T follicular helper cell (primary cell): ENCODE data around the gene PXT1.
"Not testable (repeated sequence)": the region's sequence is repeated elsewhere in the genome, so short reads cannot be mapped to it uniquely, and the experiment has no call there.

ENCODE experiments used
- DNase-seq: peaks from one replicate; pipeline ENCODE4 v3.0.0-alpha.2; 2020; ENCODE audit warnings: low read depth

PXT1 gene

DNA sequence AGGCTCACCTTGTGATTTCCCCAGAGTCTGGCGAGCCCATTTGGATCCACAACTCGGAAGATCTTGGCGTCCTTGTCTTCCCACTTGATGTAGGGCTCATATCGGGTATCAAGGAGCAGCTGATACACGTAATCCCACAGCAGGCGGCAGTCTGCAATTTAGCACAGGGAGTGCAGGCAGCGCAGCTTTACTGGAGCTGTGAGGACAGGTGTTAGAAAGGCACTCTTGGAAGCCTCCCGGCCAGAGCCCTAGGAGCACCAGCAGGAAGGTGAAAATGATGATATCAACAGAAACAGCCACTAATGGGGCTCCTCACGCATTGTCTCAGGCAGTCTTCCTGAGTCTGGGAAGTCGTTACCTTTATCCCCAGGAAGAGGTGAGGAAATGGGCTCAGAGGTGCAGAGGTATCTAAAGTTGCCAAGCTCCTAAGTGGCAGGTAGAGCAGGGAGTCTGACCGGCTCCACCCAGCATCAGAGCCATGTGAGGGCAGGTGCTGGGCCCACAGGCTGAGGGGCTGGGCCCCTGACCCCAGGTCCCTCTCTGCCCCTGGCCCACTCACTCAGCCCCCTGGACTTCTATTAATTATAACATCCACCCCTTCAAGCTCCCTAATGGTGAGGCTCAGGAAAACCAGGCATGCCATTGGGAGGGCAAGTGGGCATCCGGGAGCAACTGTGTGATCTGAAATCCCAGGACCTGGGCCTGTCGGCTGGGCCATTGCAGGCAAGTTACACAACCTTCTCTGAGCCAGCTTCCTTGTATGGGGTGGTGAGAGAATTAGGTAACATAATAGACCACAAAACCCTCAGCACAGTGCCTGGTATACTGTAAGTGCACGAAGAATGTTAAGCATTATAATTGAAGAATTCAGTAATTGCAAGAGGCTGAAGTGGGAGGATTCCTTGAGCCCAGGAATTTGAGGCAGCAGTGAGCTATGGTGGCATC lies 73.5 kb downstream of the PXT1 start:
- no peak for DNase-seq

DNA sequence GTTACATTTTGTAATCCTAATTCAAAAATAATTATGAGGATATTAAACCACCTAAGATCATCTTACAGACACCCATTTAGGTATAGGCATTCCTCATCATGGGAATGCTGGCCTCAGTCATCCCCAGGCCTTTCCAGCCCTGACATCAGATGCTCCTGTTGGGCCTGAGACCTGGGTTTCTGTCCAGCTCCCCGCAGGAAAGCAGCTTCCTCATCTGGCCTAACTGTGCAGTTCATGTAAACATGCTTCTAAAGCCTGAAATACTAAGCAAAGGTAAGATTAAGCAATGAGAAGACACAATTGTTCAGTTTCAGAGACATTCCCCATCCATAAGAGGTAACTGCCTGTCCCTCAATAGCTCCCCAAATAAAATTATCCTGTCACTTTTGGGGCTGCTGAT lies 74.2 kb downstream of the PXT1 start:
- DNase-seq: no peak

DNA sequence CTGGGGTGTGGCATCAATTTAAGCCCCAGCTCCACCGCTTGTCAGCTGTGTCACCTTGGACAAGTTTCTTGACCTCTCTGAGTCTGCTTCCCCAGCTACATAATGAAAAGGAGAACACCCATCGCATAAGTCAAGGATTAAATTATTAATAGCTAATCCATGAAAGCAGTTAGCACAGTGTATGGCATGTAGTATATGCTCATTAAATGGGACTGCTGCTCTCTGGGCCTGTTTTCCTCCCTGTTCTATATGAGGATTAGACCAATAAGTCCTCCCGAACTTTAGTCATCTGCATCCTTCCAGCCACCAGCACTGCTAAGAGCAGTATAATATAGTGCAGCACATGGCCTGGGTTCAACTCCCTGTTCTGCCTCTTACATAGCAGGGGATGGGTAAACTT lies 74.9 kb downstream of the PXT1 start:
- DNase-seq: no peak

DNA sequence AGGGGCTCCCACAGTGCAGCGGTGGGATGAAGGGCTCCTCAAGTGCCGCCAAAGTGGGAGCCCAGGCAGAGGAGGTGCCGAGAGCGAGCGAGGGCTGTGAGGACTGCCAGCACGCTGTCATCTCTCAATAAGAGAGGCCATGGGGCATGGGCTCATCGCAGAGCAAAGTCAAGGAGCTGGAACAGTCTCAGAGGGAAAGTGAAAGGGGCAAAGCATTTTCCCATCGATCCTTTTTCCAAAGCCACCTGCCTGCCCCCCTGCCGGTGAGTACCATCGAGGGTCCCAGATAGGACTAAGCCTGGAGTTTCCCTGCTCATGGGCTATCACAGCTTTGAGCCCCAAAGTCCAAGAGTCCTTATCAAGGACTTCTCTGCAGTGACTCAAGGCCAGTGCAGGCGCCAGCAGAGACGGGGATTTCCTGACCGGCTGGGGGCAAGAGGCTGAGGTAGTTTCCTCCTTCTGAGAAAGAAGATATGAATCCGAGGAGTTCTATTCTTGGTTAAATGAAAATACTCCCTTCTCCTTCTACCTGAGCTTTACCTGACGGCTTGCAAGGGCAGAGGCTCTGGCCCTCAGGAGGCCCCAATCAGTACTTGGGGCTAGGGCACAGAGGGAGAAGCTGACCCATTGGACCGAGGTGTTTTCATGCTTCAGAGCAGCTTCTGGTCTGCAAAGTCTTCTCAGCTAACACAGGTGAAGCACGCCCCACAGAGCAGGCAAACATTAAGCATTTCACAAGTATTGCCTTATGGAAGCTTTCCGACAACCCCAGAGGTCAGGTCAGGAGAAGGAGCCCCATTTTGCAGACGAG lies 77.8 kb downstream of the PXT1 start:
- DNase-seq: no peak

DNA sequence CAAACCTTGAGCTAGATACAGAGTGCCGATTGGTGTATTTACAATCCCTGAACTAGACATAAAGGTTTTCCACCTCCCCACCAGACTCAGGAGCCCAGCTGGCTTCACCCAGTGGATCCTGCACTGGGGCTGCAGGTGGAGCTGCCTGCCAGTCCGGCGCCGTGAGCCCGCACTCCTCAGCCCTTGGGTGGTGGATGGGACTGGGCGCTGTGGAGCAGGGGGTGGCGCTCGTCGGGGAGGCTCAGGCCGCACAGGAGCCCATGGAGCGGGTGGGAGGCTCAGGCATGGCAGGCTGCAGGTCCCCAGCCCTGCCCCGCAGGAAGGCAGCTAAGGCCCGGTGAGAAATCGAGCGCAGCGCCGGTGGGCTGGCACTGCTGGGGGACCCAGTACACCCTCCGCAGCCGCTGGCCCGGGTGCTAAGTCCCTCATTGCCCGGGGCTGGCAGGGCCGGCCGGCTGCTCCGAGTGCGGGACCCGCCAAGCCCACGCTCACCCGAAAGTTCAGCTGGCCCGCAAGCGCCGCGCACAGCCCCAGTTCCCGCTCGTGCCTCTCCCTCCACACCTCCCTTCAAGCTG lies 78.5 kb downstream of the PXT1 start:
- not testable (repeated sequence) for DNase-seq

DNA sequence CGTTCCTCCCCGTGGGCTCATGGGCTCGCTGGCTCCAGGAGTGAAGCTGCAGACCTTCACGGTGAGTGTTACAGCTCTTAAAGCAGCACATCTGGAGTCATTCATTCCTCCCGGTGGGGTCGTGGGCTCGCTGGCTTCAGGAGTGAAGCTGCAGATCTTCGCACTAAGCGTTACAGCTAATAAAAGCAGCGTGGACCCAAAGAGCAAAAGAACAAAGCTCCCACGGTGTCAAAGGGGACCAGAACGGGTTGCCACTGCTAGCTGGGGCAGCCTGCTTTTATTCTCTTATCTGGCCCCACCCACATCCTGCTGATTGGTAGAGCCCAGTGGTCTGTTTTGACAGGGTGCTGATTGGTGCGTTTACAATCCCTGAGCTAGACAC lies 79.3 kb downstream of the PXT1 start:
- DNase-seq: not testable (repeated sequence)

DNA sequence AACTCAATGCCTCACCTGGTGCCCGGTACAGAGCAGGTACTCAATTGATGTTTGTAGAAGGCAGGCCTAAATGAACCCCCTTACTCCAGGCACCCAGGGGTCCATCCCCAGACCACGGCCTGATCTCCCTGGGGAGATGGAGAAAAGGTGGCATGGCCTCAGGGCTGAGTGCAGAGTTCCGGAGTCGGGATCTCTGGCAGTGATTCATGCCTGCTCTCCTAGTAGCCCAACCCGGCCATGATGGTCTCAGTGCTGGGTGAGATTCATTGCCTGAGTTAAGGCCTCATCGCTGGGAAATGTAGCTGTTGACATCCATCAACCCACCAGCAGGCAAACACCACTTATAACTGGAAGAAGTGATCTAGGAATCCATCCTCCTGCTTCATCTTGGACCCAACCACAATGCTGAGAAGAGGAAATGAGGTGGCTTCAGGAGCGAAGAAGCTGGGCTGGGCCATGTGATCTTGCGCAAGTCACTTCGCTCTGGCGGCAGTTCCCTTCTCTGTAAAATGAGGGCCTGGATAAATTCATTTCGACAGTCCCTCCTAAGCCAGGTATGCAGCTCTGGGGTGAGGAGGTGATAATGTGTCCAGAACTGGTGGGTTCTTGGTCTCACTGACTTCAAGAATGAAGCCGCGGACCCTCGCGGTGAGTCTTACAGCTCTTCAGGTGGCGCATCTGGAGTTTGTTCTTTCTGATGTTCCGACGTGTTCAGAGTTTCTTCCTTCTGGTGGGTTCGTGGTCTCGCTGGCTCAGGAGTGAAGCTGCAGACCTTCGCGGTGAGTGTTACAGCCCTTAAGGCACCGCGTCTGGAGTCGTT lies 79.9 kb downstream of the PXT1 start:
- no peak for DNase-seq

DNA sequence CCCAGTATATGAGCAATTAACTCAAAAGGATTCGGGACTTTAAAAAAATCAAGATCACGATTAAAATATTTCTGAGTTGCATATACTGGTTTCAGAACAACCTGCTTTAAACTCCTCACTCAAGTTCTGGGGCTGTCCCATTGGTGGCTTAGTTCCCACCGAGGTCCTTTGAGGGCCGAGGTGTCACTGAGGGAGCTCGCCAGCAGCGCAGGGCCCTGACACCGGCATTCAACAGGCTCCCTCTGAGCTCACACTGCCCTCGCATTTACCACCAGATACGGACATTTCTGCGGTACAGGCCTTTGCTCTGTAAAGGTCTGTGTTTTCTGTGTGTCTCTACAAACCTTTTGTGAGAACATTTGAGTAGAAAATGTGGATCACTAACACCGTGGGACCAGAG lies 81.6 kb downstream of the PXT1 start:
- no peak for DNase-seq

DNA sequence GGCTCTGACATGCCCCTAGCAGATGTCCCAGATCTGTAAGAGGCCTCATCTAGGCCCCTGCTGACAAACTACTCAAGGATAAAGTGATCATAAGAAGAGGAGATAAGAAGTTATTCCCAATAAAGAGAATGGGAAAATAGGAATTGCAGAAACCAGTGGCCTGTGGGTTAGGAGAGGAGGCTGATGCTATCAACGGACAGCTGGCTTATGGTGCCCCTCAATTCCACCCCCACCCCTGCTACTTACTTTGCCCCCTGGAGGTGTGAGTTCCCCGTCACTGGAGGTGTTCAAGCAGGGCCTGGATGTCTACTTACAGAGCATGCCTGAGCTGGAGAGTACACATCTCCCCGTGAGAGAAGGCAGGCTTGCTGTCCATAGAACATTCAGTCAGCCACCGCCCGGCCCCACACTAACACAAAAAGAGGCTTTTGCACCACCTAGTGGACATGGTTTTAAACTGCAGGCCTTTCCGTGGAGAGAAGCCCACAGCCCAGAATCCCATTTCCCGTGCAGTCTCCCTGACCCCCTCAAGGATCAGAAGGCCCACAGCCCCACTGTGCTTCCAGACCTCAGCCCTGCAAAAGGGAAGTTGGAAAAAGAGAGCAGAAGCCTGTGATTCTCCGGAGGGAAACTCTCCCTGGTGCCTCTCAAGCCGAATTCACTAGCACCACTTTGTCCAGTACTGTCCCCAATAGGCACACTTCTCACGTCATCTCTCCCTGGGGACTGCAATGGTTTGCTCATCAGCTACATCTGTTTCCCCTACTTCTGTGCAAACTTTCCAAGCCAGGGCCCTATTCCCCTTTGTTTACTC lies 82.2 kb downstream of the PXT1 start:
- DNase-seq: peak; percentile 60

DNA sequence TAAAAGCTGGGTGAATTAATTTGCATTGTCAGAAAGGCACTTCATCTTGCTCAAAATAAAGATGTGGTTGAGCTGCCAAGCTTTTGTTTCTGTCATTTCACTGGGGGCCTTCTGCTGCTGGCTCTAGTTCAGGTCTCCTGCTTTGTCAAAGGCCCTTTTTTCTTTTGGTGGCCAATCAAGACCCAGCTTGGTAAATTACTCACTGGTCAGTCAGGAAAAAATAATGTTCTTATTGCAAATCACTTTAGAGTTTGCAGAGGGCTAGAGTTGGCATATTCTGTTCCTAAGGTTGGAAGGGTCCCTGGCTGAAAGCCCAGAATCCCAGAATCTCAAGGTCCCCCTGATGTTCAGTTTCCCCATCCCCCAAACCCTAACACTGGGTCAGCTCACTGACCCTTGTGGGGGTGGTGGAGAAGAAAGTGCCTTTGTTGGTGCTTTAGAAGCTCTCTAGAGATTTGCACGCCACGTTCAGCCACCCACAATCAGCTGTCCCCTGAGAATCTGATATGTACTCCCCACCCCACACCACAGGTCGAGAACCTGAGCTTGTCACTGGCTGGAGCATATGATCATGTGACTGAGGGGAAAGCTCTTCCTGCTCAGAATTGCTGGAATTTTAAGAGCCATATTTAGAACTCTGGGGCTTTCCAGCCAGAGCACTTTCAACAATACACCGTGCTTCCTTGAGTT lies 84.3 kb downstream of the PXT1 start:
- no peak for DNase-seq

DNA sequence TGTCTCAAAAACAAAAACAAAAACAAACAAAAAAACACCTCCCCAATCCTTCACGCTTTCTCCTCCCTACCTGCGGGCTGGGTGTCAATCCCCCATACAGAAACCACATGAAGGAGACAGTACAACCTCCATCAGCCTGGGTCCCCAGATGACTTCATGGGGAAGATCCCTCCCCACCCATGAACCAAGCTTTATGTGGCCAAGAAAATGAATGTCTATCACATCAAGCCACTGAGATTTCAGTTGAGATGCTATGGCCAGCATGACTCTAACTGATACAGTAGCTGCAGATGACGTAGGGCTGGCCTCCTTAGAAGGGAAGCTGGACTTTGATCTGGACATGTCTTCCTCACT lies 84.8 kb downstream of the PXT1 start:
- DNase-seq: no peak

DNA sequence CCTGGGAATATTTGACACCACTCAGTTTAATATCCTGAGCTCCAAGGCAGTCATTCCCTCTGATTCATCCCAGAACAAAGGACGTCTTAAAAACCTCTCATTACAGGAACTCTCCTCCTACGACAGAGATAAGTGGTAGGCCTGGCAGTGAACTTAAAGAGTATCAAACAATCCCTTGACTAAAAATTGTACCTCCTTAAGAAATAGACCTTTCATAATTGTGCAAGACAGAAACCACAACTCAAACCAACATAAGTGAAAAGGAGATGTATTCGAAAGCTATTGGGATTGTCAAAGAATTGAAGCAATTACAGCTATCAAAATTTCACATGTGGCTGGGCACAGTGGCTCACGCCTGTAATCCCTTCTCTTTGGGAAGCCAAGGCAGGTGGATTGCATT lies 86.8 kb downstream of the PXT1 start:
- no peak for DNase-seq

DNA sequence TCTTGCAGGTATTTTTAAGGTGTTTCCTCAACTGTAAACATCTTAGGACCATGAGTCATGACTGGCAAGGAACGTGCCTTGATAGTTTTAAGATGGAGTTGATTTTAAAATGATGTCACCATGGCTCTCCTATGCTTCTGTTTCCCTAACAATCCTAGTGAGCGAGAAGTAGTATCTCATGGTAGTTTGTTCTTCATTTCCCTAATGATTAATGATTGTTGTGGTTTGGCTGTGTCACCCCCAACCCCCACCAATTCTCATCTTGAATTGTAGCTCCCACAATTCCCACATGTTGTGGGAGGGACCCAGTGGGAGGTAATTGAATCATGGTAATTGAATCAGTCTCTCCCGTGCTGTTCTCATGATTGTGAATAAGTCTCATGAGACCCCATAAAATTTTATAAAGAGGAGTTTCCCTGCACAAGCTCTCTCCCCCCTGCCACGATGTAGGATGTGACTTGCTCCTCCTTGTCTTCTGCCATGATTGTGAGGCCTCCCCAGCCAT lies 89.2 kb downstream of the PXT1 start:
- DNase-seq: no peak

DNA sequence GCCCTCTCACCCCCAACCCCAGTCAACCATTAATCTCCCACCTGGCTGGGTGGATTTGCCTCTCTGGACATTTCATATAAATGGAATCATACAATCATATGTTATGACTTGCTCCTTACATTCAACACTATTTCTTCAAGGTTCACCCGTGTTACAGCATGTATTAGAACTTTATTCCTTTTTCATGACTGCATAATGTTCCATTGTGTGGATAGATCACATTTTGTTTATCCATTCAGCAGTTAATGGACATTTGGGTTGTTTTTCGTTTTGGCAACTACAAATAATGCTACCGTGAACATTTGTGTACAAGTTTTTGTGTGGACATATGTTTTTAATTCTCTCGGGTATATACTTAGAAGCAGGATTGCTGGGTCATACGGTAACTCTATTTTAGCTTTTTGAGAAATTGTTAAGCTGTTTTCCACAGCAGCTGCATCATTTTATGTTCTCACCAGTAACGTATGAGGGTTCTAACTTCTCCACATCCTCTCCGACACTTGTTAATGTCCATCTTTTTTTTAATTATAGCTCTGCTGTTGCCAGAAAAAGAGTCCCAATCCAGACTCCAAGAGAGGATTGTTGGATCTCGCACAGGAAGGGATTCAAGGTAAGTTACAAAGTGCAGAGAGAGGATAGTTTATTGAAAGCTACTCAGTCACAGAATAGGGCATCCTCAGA lies 90.0 kb downstream of the PXT1 start:
- no peak for DNase-seq

DNA sequence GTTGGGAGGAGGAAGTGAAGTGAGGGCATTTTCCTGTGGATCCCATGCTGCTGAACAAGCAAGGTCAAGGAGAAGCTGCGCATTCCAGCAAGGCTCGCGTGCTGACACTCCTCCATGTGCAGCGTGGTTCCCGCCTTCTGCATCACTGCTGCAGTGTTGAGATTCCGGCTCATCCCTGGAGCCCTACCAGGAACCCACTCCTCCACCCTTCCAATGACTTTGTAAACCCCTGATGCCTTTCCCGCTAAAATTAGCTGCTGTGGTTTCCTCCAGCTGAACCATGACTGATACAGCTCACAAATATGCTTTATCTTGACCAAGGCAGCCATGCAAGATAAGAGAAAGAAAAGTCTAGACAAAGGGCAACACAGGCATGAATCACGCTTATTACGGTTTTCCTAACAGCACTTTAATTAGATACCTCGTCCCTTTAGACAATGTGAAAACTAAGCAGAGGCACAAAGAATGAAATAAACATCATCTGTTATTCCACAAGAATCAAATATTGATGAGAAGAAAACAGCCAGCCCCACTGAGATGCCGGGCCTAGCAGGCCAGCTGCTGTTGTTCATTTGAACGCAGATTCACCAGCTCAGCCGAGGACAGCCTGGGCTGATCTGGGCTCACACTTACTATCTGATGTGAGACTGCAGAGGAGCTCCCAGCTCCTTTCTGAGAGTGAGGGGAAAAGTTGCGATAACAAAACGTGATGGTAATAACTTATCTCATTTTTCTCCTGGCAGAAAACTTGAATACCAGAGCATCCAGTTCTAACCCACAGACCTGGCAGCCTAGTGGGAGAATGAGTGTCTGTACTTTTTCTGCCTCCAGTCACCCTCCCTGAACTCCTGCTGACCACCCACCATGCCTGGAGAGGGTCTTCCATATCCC lies 91.7 kb downstream of the PXT1 start:
- DNase-seq: no peak

DNA sequence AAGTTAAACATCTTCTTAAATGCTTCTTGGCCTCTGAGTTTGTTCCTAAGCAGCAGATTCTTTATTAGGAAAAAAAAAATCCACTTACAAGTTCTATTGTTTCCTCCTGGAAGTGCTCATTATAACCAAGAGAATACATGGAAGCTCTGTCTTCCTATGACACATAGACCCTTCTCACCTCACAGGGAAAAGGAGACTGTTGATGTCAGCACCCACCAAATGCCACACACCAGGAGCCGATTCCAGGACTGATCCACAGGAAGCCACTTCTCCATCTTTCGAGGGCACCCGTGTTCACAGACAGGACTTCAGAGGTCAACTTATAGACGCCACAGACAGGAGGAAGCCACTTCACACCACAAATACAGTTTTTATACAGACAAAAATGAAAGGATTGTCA lies 92.6 kb downstream of the PXT1 start:
- no peak for DNase-seq

DNA sequence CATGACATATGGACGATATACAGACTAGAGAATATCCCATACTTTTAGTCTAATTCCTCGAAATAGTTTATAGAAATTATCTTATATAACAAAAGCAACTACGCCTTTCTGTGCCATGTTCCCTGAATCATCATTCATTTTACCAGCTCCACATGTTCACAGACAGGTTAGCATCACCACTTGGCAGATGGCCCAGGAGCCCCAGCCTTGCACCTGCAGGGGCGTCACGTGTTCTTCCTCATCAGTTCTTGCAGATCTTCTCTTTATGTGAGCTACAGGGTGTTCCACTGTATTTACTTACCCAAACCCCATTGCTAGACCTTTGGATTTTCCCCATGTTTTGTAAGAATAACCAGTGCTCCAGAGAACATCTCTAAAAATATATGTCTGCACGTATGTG lies 93.4 kb downstream of the PXT1 start:
- DNase-seq: peak; percentile 18

DNA sequence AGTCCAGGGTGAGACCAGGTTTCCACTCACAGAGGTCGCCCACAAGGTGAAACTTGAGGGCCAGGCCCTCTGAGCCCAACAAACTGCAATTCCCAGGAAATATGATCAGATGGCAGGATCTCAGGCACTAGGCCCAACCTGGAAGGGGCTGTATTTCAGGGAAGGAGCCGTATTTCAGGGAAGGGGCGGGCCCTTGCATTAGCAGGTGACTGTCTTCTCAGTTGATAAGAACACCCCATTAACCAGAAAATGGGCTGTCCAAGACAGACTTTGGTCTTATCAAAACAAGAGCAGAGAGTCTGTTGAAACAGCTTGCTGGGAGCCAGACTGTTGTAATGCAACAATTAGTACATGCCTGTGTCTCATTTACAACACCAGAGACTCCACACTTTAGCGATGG lies 95.0 kb downstream of the PXT1 start:
- DNase-seq: no peak
